Measurements from ENCODE around the gene GGTA1.
"Not testable (repeated sequence)": the region's sequence is repeated elsewhere in the genome, so short reads cannot be mapped to it uniquely, and the experiment has no call there.

Gene GGTA1

GRCh38 chr9:121498487-121499176 is 1.0 kb downstream of the GGTA1 start:
- no peak for FAIRE-seq

DNA sequence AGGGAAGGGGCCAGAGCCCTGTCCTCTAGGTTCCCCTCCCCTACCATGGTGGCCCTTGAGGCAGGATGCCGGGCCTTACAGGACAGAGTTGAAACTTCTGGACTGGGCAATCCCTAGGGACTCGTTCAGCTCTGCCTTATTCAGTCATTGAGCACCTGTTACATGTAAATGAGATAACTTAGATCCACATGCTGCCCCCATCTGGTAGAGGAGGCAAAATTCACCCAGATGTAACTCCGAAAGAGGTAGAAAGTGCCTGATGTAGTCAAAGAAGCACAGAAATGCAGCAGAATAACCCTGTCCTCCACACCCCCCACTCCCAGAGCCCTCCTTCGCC is 1.5 kb downstream of the GGTA1 start:
- peak; percentile 74 for FAIRE-seq

- no peak for FAIRE-seq
These were observed 3.7 kb downstream of the GGTA1 start for GRCh38 chr9:121495976-121496375.

DNA sequence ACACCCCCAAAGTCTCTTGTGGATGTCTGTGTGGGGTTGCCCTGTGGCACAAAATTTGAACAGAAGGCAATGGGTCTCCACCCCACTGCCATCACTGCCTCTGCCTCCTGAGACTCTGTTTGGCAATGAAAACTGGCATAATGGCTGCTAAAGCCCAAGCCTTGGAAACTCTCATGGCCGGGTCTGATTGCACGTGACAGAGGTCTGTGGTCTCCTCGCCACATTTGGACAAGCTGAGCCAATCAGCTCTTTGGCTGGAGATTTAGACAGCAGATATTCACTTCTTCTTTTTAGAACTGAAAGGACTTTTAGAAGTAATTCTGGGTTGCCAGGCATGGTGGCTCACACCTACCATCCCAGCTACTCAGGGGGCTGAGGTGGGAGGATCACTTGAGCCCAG is 5.5 kb downstream of the GGTA1 start:
- no peak for FAIRE-seq

- no peak for FAIRE-seq
These were observed 8.5 kb downstream of the GGTA1 start for GRCh38 chr9:121491111-121491510.

DNA sequence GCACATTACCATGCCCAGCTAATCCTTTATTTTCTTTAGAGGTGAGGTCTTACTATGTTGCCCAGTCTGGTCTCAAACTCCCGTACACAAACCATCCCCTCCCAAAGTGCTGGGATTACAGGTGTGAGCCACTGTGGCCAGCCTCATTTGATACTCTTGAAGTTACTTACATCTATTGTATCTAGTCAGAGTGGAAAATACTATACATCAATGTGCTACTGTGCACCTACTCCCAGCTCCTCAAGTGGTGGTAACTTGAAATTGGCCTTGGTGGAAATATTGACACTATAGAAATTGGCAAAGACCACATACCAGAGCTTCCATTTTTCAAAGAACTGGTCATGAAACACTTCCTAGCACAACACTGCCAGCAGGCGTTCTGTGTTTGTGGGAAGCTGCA is 10.3 kb downstream of the GGTA1 start:
- no peak for FAIRE-seq

- FAIRE-seq: no peak
These were observed 13.6 kb downstream of the GGTA1 start for GRCh38 chr9:121486043-121486442.

GRCh38 chr9:121485623-121486022 is 14.0 kb downstream of the GGTA1 start:
- FAIRE-seq: no peak

DNA sequence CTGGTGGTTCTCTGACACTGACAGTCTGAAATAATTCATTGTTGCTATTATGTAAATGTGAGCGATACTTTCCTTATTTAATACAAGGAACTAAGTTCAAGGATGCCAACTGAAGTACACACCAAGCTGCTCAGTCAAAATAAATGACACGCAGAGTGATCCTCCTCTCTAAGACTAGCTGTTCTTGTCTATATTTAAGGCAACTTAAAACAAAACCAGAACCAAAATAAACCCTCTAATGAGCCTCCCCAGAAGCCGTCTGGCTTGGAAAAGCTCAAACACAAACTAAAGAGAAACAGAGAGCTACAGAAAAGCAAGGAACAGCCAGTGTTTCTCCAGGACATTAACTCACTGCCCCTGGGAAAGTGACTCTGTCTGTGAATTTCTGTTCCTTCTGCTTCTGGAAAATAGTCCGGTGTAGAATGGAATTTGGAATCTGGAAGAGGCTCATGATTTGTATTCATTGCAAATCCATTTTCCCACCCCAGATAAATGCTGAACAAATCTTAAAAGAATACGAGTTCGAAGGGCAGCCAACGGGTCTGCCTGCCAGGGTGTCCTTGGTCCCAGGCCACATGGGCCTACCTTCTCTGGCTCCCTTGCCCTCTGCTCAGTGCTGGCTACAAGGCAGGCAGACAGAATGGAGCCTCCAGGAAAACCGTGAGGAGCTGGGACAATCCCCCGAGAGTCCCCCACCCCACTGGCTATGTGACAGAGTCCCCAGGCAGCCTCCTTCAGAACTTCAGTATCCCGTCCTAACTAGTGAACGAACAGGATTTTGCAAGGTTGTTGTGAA is 14.8 kb downstream of the GGTA1 start:
- FAIRE-seq: no peak

GRCh38 chr9:121483473-121484031 is 16.1 kb downstream of the GGTA1 start:
- no peak for FAIRE-seq

DNA sequence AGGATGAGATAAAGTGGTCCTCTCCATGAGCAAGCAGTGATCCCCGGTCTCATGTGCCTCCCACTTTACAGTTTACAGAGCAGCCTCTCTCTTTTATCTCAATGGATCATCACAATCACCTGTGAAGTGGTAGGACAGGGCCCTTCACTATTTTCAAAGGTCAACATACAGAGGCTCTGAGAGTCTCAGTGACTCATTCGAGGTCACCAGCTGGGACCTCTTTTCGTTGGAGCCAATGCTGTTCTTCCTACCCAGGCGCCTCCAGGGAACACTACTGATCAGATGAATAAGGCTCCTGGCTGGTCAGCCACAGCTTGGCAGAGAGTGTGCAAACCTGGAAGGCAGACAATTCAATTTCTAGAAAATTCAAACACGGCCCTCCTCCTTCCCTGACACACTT is 16.6 kb downstream of the GGTA1 start:
- FAIRE-seq: no peak

GRCh38 chr9:121478816-121479676 is 20.6 kb downstream of the GGTA1 start:
- no peak for FAIRE-seq

DNA sequence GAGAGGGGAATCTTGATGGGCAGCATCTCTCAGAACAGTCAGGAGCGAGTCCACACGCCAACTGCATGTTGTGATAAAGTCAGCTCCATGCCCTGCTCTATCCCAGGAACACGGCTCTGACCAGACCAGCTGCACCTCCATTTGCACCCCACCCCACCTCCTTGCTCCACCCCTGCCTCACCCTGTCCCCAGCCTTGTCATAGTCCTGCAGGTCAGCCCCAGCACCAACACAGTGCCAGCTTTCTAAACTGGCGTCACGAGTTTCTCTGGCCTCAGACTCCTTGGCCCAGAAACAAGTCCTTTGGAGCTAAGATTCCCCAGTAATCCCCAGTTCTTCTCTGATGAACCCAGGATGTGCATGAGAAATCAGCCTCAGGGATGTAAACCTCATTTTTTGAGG is 23.5 kb downstream of the GGTA1 start:
- FAIRE-seq: no peak

GRCh38 chr9:121474231-121474947 is 25.3 kb downstream of the GGTA1 start:
- FAIRE-seq: no peak

GRCh38 chr9:121473229-121473628 is 26.4 kb downstream of the GGTA1 start:
- FAIRE-seq: no peak

DNA sequence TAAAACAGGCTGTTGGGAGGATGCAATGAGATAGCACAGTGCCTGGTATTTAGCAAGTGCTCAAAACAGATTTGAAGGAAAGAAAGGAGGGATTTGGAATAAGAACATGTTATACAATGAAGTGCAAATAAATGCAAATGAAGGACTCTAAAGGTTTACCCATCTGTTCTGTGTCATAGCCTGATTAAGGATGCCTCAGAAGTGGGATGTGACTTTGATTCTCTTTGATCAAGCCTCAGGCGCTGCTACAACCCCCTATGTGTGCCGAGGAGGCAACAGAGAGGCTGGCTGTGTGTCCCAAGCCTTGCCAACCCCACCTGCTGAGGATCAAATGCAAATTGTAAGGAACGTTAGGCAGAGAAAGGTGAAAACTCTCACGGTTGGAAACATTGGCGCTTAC is 27.2 kb downstream of the GGTA1 start:
- FAIRE-seq: no peak

DNA sequence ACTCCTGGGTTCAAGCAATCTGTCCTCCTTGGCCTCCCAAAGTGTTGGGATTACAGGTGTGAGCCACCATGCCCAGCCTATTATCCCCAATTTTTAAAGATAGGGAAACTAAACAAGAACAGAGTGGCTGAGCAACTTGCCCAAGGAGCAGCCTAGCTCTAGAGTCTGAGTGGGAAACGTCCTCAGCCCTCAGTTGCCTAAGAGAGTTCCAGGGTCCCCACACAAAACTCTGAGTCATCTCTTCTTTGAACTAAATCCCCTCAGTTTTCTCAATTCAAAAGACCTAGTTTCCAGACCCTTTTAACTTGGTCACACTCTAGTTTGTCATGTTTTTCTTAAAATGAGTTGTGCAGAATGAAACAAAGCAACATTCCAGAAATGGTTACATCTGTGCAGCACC is 33.5 kb downstream of the GGTA1 start:
- no peak for FAIRE-seq

DNA sequence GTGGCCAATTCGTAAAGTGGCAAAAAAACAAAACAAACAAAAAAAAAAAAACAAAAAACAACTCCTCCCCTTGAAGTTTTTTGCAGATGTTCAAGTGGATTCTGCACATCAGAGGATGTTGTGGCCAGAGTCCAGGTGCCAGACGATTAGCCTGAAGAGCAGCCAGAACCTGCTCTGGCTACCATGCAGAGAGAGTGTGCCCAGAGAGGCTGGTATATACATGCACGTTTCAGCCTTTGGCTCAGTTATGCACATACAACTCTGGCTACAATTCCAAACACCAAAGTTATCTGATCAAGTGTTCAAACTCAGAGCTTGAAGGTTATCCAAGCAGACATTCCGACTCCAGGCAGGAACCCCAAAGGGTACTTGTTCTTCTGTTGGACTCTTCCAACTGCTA is 34.7 kb downstream of the GGTA1 start:
- no peak for FAIRE-seq

DNA sequence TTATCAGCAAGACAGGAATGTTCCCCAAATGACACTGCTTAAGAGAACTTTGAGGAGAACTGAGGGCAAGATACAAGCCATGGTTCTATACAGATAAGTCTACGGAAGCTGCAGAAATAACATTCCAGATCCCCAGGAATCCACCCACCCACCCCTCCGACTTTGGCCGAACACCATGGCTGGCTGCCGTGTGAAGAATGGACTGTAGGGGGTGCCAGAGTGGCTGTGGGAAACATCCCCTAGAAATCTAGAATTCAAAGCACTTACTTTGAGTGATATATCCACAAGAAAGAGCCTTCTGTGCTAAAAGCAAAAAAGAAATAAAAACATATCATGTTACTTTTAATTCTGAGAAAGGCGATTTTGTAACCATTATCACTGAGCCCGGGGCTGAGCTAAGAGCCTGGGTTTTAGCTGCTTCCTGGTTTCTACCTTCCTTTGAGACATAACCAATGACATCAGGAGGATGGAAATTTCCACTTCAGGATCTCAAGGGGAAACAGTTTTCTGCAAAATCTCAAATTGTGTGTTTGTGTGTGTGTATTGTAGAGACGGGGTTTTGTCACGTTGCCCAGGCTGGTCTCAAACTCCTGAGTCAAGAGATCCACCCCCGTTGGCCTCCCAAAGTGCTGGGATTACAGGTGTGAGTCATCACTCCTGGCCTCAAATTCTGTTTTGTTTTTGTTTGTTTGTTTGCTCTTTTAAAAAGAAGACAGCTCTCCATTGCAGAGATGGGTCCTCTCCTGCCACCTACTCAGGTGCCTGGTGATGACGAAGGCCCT is 36.4 kb downstream of the GGTA1 start:
- peak; percentile 25 for FAIRE-seq

DNA sequence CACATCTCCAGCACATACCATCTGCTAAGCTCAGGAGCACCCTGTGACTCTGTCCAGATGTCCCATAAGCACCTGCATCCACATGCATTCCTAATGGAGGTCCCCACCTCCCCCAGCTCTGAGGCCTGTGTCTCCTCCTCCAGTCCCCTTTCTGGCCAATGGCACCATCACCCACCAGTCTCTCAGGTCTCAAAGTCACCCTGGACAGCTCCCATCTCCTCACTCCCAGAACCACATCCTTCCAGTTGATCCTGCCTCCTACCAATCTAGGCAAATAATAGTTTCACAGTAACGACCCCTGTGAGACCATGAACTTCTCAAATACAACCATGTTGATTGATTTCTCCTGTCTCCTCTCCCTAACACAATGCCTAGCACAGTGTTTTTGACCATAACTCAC is 40.1 kb downstream of the GGTA1 start:
- no peak for FAIRE-seq

- FAIRE-seq: not testable (repeated sequence)
These were observed 41.2 kb downstream of the GGTA1 start for GRCh38 chr9:121458449-121458848.

Data from G401.6 (cell line).